CD8-positive, alpha-beta memory T cell (primary cell): ENCODE measurements around the gene EPB41L4A. TPM values are rescaled to one million over a fixed set of nuclear protein-coding genes. Genes with fewer than 3 reads are reported as not detected.
"Not testable (repeated sequence)": the region's sequence is repeated elsewhere in the genome, so short reads cannot be mapped to it uniquely, and the experiment has no call there.

Experiments
- CTCF ChIA-PET: fragments of 350-600 bp; sonication (Branson Sonifier 250); formaldehyde crosslinking; loops from one replicate; lab custom pipeline; 2021; ENCODE audit warnings: antibody characterized with exemption; lab: Charles Lee
- POLR2A ChIA-PET: fragments of 350-600 bp; sonication (Branson Sonifier 250); formaldehyde crosslinking; loops from one replicate; lab custom pipeline; 2021; ENCODE audit warnings: antibody characterized with exemption; lab: Charles Lee
- DNase-seq, 5 donors: peaks; one replicate each; pipeline versions ENCODE4 v3.0.0 to v3.0.0-alpha.2; 2020 to 2022; ENCODE audit warnings: mixed read lengths in 1 of 5
- H3K27ac ChIP-seq: one replicate; pipeline ENCODE4 v1.7.0; 2013; ENCODE audit warnings: low read depth, mild to moderate bottlenecking, low read length, moderate library complexity
- H3K27me3 ChIP-seq: 2 replicates; pipeline ENCODE4 v1.7.0; 2013; ENCODE audit warnings: low read length, mild to moderate bottlenecking; ENCODE audit not compliant: insufficient read depth, poor library complexity, severe bottlenecking
- H3K36me3 ChIP-seq: 2 replicates; pipeline ENCODE4 v1.7.0; 2013; ENCODE audit warnings: mild to moderate bottlenecking, low read length, moderate library complexity; ENCODE audit not compliant: insufficient read depth
- H3K4me1 ChIP-seq: 2 replicates; pipeline ENCODE4 v1.7.0; 2013; ENCODE audit warnings: mild to moderate bottlenecking, low read length, moderate library complexity; ENCODE audit not compliant: insufficient read depth
- H3K4me3 ChIP-seq: 2 replicates; pipeline ENCODE4 v1.7.0; 2013; ENCODE audit warnings: mild to moderate bottlenecking, low read length
- H3K9me3 ChIP-seq: 2 replicates; pipeline ENCODE4 v1.7.0; 2013; ENCODE audit warnings: mild to moderate bottlenecking, low read length
- H3K27ac Mint-ChIP-seq, 8 donors: one replicate each; pipeline ENCODE4 v1.8.0; 2020 to 2021; ENCODE audit warnings: mixed read lengths in 8 of 8, mild to moderate bottlenecking in 6 of 8, inconsistent platforms in 3 of 8, moderate library complexity in 3 of 8
- H3K27me3 Mint-ChIP-seq, 2 donors: one replicate each; pipeline ENCODE4 v1.8.0; 2020 to 2021; ENCODE audit warnings: mixed read lengths in 2 of 2, mild to moderate bottlenecking in 1 of 2, moderate library complexity in 1 of 2
- H3K36me3 Mint-ChIP-seq, 3 donors: one replicate each; pipeline ENCODE4 v1.8.0; 2020 to 2021; ENCODE audit warnings: mixed read lengths in 3 of 3, inconsistent platforms in 1 of 3, mild to moderate bottlenecking in 1 of 3
- H3K4me1 Mint-ChIP-seq, 3 donors: one replicate each; pipeline ENCODE4 v1.8.0; 2020 to 2021; ENCODE audit warnings: mixed read lengths in 3 of 3, inconsistent platforms in 1 of 3, mild to moderate bottlenecking in 1 of 3
- H3K4me3 Mint-ChIP-seq, 7 donors: one replicate each; pipeline ENCODE4 v1.8.0; 2020 to 2021; ENCODE audit warnings: mixed read lengths in 7 of 7, mild to moderate bottlenecking in 6 of 7, moderate library complexity in 4 of 7, inconsistent platforms in 2 of 7
- H3K9me3 Mint-ChIP-seq, 5 donors: one replicate each; pipeline ENCODE4 v1.8.0; 2020 to 2022; ENCODE audit warnings: mixed read lengths in 5 of 5, mild to moderate bottlenecking in 3 of 5, moderate library complexity in 2 of 5, inconsistent platforms in 1 of 5
- polyA plus RNA-seq: library from polyadenylated mRNA; unstranded; fragments of 300-500 nt; fragmentation: Illumina TruSeq; gene quantifications from one replicate; pipeline ENCODE4 v1.2.3, GENCODE V29; 2021
- total RNA-seq, 2 experiments: library from RNA; stranded (reverse); gene quantifications; one replicate each; pipeline ENCODE4 v1.2.3, GENCODE V29; 2021

The EPB41L4A gene
- total and polyA plus RNA-seq, 3 experiments from 2014 or later = 0.04 to 0.45 (median 0.31) TPM

GRCh38 chr5:112366987-112367386 is 52.1 kb downstream of the EPB41L4A start:
- H3K36me3 ChIP-seq = no peaks in the 10 kb centered on the region
- Mint-ChIP-seq H3K27ac (no peak overlapping the region), H3K9me3 (no peaks in the 10 kb centered on the region), H3K4me1 (no peaks in the 10 kb centered on the region), H3K36me3 (no peaks in the 10 kb centered on the region), H3K4me3 (no peak overlapping the region), H3K27me3 (no peaks in the 10 kb centered on the region)
- POLR2A ChIA-PET = no interaction called here
- DNase-seq = no peak
- H3K4me3 ChIP-seq = no peak overlapping the region
- H3K27me3 ChIP-seq = no peaks in the 10 kb centered on the region
- CTCF ChIA-PET = no interaction called here
- no peak overlapping the region for H3K27ac ChIP-seq
- no peaks in the 10 kb centered on the region for H3K4me1 ChIP-seq
- H3K9me3 ChIP-seq = no peaks in the 10 kb centered on the region

- not testable (repeated sequence) for DNase-seq, H3K4me3 Mint-ChIP-seq
Observed at GRCh38 chr5:112360740-112361139, 58.3 kb downstream of the EPB41L4A start.

GRCh38 chr5:112356178-112356956 is 62.7 kb downstream of the EPB41L4A start:
- DNase-seq = no peak
- Histone ChIP-seq H3K4me1 (no peaks in the 10 kb centered on the region), H3K27ac (no peak overlapping the region), H3K27me3 (no peaks in the 10 kb centered on the region), H3K36me3 (no peaks in the 10 kb centered on the region), H3K4me3 (no peak overlapping the region), H3K9me3 (no peaks in the 10 kb centered on the region)
- no peaks in the 10 kb centered on the region for H3K9me3 Mint-ChIP-seq
- POLR2A ChIA-PET = no interaction called here
- peaks cover 0 to 2% (median 0%) of the 10 kb centered on the region in 3 donors for H3K36me3 Mint-ChIP-seq
- H3K27ac Mint-ChIP-seq = no peak overlapping the region
- CTCF ChIA-PET = no interaction called here
- no peak overlapping the region for H3K4me3 Mint-ChIP-seq
- peaks cover 1 to 5% (median 4%) of the 10 kb centered on the region in 3 donors for H3K4me1 Mint-ChIP-seq
- peaks cover 4 to 8% of the 10 kb centered on the region in 2 donors for H3K27me3 Mint-ChIP-seq

More at GRCh38 chr5:112360740-112361139, 58.3 kb downstream of the EPB41L4A start:
- H3K36me3 ChIP-seq, H3K36me3 Mint-ChIP-seq, H3K9me3 ChIP-seq, H3K4me3 ChIP-seq, H3K4me1 ChIP-seq, POLR2A ChIA-PET, H3K4me1 Mint-ChIP-seq, H3K27ac Mint-ChIP-seq, H3K27me3 Mint-ChIP-seq, H3K9me3 Mint-ChIP-seq, H3K27me3 ChIP-seq, H3K27ac ChIP-seq, CTCF ChIA-PET: not testable (repeated sequence)

GRCh38 chr5:112355058-112355685 is 63.9 kb downstream of the EPB41L4A start:
- Histone ChIP-seq H3K36me3 (no peaks in the 10 kb centered on the region), H3K27ac (no peak overlapping the region), H3K9me3 (no peaks in the 10 kb centered on the region), H3K4me3 (no peak overlapping the region), H3K27me3 (no peaks in the 10 kb centered on the region), H3K4me1 (no peaks in the 10 kb centered on the region)
- Mint-ChIP-seq H3K4me1 (peaks cover 1 to 5% (median 4%) of the 10 kb centered on the region in 3 donors), H3K4me3 (peak overlapping the region in 1 of 7 donors; percentile 12), H3K36me3 (peaks cover 0 to 2% (median 0%) of the 10 kb centered on the region in 3 donors), H3K27ac (no peak overlapping the region), H3K9me3 (no peaks in the 10 kb centered on the region), H3K27me3 (peaks cover 4% of the 10 kb centered on the region in 2 donors)
- POLR2A ChIA-PET = no interaction called here
- no peak for DNase-seq
- CTCF ChIA-PET = no interaction called here

GRCh38 chr5:112353678-112354077 is 65.4 kb downstream of the EPB41L4A start:
- no peaks in the 10 kb centered on the region for H3K9me3 ChIP-seq
- CTCF ChIA-PET = no interaction called here
- Mint-ChIP-seq H3K9me3 (no peaks in the 10 kb centered on the region), H3K27ac (no peak overlapping the region), H3K4me1 (peaks cover 1 to 5% (median 4%) of the 10 kb centered on the region in 3 donors), H3K4me3 (no peak overlapping the region), H3K27me3 (peaks cover 2 to 4% of the 10 kb centered on the region in 2 donors), H3K36me3 (peaks cover 0 to 2% (median 0%) of the 10 kb centered on the region in 3 donors)
- no peak overlapping the region for H3K27ac ChIP-seq
- no peaks in the 10 kb centered on the region for H3K36me3 ChIP-seq
- no peak for DNase-seq
- H3K27me3 ChIP-seq = no peaks in the 10 kb centered on the region
- POLR2A ChIA-PET = no interaction called here
- no peaks in the 10 kb centered on the region for H3K4me1 ChIP-seq
- H3K4me3 ChIP-seq = no peak overlapping the region

GRCh38 chr5:112351225-112351624 is 67.9 kb downstream of the EPB41L4A start:
- Mint-ChIP-seq H3K27me3 (peaks cover 2 to 8% of the 10 kb centered on the region in 2 donors), H3K4me1 (peaks cover 1 to 5% (median 4%) of the 10 kb centered on the region in 3 donors), H3K9me3 (no peaks in the 10 kb centered on the region), H3K4me3 (no peak overlapping the region), H3K36me3 (no peaks in the 10 kb centered on the region), H3K27ac (no peak overlapping the region)
- ChIA-PET CTCF (no interaction called here), POLR2A (no interaction called here)
- no peaks in the 10 kb centered on the region for H3K4me1 ChIP-seq
- H3K9me3 ChIP-seq = no peaks in the 10 kb centered on the region
- no peaks in the 10 kb centered on the region for H3K27me3 ChIP-seq
- no peak overlapping the region for H3K4me3 ChIP-seq
- DNase-seq = no peak
- no peak overlapping the region for H3K27ac ChIP-seq
- H3K36me3 ChIP-seq = no peaks in the 10 kb centered on the region

GRCh38 chr5:112350626-112351025 is 68.5 kb downstream of the EPB41L4A start:
- no peaks in the 10 kb centered on the region for H3K9me3 ChIP-seq
- no peaks in the 10 kb centered on the region for H3K36me3 Mint-ChIP-seq
- H3K36me3 ChIP-seq = no peaks in the 10 kb centered on the region
- no peaks in the 10 kb centered on the region for H3K9me3 Mint-ChIP-seq
- no peak overlapping the region for H3K4me3 ChIP-seq
- peaks cover 1 to 4% (median 4%) of the 10 kb centered on the region in 3 donors for H3K4me1 Mint-ChIP-seq
- no peaks in the 10 kb centered on the region for H3K4me1 ChIP-seq
- DNase-seq = no peak
- no peak overlapping the region for H3K4me3 Mint-ChIP-seq
- H3K27ac Mint-ChIP-seq = no peak overlapping the region
- H3K27me3 ChIP-seq = no peaks in the 10 kb centered on the region
- peaks cover 0 to 8% of the 10 kb centered on the region in 2 donors for H3K27me3 Mint-ChIP-seq
- CTCF ChIA-PET = no interaction called here
- H3K27ac ChIP-seq = no peak overlapping the region
- POLR2A ChIA-PET = no interaction called here

- no peaks in the 10 kb centered on the region for H3K9me3 ChIP-seq
- H3K27me3 ChIP-seq = no peaks in the 10 kb centered on the region
- H3K27me3 Mint-ChIP-seq = peaks cover 0 to 4% of the 10 kb centered on the region in 2 donors
- H3K27ac ChIP-seq = no peak overlapping the region
- H3K36me3 Mint-ChIP-seq = no peaks in the 10 kb centered on the region
- DNase-seq = no peak
- no peak overlapping the region for H3K4me3 ChIP-seq
- no peaks in the 10 kb centered on the region for H3K4me1 Mint-ChIP-seq
- H3K36me3 ChIP-seq = no peaks in the 10 kb centered on the region
- H3K4me1 ChIP-seq = no peaks in the 10 kb centered on the region
- H3K4me3 Mint-ChIP-seq = no peak overlapping the region
- H3K27ac Mint-ChIP-seq = no peak overlapping the region
- H3K9me3 Mint-ChIP-seq = no peaks in the 10 kb centered on the region
- POLR2A ChIA-PET = no interaction called here
- CTCF ChIA-PET = no interaction called here
Observed at GRCh38 chr5:112349371-112349770, 69.7 kb downstream of the EPB41L4A start.
